GM18861 (cell line): ENCODE results near the gene SDK1.

Source experiments
- ATAC-seq: cut with Tn5 transposase; IDR thresholded peaks from one replicate; pipeline ENCODE4 v1.9.1; 2021; ENCODE audit not compliant: unreplicated experiment

SDK1 gene

DNA sequence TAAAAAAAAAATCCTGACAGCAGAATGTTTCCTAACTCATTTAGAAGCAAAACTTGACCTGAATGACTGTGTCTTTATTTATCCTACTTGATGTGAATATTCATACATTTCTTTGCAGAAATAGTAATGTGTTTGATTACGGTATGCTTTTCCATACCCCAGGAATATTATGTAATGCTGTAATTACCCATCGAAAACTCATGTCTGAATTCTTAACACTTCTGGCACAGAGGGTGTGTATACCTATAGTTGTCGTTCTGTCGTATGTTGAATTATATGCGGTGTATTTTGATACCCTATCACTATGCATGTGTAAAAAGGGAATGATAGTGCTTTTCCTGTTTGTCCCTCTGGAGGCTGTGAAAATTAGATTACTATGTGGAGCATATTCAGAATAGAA is 26.6 kb downstream of the SDK1 start:
- ATAC-seq: no peak

DNA sequence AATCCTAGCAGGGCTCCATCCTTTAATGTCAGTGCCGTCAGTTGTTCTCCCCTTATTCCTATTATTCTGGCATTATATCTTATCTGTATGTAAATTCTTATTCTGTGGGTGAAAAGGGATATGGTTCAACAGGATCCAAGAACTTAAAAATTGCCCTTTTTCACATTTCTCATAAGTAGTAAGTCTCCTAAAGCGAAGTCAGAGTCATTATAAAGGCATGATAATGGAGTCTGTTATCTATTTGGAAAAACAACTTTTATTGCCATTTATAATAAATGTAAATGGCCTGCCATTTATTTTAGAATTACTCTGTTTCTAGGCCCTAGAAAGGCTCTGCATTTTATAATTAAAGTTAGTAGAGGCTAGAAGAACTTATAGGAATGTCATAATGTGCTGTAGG is 31.3 kb downstream of the SDK1 start:
- ATAC-seq: no peak

DNA sequence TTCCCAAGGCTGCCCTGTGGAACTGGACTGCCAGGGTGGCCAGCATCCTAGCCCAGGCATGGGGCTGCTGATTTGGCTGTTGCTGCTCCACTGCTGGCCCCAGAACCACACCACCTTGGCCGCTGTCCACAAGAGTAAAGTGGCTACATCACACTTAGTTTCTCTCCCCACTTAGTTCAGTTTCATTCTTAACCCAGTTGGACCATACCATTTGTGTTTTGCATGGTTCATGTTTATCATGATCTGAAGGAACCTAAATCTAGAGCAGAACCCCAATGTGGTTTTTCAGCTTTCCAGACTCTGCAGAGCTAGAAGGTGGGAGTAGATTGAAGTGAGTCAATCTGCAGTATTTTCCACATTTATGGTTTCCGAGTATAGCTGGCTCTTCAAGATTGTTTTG is 32.8 kb downstream of the SDK1 start:
- ATAC-seq: no peak

DNA sequence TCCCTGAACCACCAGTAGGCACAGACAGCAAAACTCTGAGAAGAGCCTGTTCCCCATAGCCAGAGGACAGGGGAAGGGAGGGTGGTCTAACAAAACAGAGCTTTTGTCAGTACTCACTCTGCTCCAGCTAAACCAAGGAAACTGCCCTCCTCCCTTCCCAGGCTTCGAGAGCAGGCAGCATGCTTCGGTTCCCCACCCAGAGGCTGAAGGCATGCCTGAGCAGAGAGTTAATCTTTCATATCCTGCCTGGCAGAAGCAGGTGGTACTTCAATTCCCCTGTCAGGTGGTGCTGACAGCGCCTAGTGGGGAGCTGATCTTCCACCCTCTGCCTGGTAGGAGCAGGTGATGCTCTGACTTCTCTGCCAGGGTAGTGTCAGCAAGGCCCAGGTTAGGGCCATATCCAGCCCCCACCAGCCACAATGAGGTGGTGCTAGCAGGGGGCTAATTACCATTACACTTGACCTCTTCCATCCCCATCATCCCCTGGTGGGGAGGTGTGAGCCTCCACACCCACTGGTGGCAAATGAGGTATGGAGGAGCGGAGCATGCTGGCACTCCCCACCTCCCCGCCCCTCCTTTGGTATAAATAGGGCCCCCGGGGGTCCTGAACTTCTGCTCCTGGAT is 35.1 kb downstream of the SDK1 start:
- ATAC-seq: no peak

DNA sequence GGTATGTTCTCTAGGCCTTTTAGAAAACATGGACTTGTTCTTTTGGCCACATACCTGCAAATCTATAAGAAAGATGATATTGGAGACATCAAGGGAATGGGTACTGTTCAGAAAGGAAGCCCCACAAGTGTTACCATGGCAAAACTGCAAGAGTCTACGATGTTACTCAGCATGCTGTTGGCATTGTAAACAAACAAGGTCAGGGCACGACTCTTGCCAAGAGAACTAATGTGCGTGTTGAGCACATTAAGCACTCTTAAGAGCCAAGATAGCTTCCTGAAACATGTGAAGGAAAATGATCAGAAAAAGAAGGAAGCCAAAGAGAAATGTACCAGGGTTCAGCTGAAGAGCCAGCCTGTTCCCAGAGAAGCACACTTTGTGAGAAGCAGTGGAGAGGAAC is 37.1 kb downstream of the SDK1 start:
- no peak for ATAC-seq

DNA sequence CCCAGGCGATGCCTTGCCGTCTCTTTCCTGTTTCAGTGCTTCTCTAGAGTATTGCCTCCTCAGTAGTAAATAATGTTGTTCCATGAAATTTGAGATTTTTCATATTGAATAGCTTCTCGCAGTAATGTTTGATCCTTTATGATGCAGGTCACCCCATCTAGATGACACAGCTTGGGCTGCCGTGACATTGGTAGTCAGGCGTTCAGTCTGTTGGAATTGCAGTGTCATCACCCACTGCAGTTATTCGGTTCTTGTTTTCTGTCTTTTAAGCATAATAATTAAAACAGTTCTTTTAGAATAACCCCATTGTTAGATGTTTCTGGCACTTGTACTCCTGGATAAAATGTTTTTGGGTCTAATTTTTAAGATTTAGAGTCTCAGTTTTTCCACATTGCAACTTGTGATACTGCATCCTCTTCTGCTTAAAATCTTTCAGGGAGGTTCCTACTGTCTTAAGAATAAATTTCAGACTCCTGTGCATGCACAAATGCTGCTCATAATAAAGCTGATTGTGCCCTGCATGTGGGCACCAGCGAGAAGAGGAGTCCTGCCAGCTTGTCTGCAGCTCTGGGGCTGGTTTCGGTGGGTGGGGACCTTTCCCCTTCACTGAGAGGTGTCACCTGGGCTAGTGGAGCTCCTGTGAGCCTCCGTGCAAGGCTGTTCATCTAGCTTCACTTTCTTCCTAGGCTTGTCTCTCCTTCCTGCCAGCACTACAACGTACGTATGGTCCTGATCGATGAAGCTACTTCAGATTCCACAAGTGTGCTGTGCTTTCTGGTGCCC is 44.8 kb downstream of the SDK1 start:
- no peak for ATAC-seq

DNA sequence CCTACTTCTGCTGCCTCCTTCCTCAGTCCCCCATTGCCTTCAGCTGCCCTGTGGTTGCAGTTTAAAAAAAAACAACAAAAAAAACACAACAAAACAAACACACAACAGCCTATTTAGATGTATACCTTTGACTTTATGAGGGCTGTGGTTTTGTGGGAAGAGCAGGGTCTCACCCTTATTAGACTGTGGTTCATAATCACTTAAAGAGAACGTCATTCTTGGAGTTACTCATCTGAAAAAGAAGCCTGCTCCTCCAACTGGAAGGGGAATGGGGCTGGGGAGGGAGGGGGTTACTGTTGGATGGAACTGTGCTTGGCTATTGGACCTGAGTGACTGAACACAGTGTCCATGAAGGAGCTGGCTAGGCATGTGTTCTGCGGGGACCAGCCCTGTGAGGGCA is 48.1 kb downstream of the SDK1 start:
- ATAC-seq: no peak

DNA sequence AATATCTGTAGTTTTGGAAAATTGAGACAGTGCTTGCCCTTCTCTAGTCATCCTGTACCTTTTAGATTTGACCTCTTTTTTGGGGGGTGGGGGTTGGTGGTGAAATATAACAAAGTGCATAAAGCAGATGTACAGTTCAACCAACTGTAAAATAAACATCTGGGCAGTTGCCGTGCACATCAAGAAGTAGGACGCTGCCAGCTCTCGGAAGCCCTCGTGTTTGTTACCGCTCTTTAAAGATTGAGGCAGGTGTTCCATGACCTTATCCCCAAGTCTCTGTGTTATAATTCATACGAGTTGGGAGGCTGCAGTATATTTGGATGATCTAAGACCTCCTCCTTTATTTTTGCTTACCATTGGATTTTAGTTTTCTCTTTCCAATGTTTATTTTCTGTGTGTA is 55.1 kb downstream of the SDK1 start:
- ATAC-seq: no peak

DNA sequence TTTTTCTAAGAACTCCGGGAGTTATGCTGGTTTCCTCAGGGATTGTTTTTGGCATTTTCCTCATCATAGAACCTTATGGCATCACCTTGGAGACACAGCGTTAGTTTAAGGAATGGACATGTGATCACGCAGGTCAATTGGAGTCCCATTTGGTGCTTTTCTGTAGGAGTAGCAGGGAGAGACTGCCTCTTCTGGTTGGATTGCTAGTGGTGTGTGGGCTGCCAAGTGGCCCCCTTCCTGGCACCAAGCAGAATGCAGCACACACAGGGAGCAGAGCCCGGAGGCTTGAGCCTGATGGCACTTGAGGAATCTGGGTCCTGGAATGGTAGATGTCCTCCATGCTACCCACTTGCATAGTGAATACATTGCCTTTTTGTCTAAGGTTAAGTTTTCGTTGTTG is 57.9 kb downstream of the SDK1 start:
- no peak for ATAC-seq

DNA sequence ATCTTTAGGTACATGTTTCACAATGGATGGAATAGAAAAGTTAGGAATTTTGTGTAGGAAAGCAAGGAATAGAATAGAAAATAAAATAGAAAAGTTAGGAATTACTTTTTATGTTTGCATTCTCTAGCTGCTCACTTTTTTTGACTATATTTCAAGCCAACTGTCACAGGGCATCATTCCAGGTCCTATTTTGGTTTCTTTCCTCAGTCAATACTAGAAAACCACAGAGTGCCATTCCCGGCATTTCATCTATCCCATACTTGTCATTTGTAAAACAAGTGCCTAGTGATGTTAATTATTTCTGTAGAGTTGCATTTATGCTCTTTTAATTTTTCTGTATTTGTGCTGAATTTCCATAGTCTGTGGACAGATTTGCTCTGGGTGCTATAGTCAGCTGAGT is 66.2 kb downstream of the SDK1 start:
- ATAC-seq: no peak

DNA sequence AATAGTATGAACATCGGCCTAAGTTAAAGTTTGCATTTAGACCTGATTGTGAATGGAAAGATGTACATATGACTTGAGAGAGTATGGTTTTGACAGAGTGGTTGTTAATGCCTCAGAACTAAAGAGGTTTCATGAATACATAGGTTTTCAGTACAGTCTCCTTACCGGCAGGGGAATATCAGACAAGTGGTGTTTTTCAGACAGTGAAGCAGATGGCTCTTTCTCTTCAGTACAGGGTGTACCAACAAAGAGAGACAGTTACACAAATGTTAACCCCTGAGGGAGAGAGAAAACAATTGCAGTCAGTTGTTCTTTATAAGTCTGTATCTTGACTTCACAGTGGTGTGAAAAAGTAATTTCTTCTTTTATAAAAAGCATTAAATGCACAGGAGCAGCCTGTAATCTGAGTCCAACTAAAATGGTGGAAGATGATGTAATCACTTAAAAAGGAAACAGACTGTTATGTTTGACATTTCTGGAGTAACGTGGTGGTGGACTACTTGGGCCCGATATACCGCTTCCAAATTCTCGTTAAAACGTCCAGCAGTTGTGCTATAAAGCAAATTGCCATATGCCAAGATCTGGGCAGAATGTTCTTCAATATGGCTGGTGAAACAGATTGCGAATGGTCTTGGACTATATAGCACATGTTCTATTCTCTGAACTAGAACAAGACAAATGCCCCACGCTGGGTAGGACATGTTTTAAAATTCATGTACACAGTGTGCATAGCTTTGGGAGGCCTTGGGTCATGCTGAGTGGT is 69.2 kb downstream of the SDK1 start:
- no peak for ATAC-seq

DNA sequence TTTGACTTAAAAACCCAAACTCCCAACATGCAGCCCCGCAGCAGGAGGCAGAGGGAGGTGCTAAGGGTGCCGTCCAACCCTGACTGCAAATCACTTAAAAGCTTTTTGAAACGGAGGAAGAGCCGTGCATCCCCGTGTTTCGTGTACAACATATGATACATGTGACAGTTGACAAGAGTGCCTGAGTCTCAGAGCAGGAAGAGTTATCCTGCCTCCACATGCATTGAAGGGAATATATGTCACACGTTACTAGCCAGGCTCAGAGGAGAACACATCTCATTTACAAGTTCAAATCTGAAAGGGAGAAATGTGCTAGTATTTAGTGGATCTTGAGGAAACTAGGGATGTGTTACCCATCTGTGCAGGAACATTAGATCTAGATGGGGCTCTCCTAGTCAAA is 69.9 kb downstream of the SDK1 start:
- no peak for ATAC-seq

DNA sequence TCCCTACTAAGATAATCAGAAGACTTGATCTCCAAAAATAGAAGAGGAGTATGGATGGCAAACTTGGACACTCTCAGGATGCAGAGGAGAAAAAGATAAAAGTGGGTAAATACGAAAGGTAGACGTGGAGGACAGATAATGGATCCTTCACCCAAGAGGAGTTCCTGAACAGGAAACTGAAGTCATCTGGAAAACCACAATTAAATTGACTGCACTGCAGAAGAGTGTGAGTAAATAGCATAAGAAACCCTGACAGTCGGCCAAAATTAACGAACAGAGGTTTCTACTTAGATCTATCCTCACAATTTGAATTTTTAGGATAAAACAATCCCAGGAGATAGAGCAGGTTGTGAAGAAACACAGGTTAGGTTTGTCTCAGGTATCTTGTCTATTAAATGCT is 70.5 kb downstream of the SDK1 start:
- no peak for ATAC-seq

DNA sequence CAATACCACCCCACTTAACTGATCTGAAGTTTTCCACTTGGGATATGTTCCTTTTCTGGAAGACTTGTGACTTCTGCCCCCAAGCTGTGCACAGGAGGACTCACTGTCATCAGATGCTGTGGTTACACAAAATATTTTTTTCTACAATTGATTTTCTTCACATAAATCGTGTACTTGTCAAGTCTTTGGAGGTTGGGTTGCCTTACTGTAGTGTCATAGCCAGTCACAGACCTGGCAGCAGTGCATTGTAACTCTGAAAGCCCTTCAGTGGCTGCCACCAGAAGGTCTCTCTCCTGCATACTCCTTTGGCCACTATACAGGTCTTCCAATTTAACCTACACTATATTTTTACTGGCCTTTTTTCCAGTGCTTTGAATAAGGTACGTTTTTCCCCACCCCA is 73.2 kb downstream of the SDK1 start:
- no peak for ATAC-seq

DNA sequence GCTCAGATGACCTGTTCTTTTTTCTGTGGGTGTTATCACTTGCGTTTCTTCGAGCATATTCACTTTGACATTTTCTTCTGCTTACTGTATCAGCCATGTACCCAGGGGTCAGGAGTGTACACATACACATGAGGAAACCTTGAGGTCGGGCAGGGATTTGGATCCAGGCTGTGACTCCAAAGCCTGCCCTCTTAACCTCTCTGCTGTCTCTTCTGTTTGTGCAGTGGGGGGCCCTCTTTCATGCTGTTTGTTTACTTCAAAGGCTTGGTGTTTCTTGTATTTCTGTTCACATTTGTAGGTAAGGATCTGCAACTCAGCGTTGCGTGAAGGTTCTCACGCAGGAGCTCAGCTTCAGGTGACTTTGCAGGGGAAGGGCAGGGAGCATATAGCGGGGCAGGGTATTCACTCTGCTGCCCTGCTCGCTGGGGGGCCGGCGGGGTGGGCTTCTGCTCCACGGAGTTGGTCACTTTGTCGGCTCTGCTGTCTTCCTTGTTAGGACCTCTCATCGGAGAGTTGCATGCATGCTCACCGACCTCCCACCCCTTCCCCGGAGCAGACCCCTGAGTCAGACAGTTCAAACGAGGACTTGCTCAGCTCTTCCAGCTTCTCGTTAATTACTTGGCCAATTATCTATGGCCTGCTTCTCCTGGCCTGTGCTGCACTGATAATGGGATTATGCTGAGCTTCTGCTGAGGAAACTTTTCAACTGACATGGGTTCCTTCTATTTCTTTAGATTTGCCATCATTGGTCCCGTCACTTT is 77.5 kb downstream of the SDK1 start:
- no peak for ATAC-seq

DNA sequence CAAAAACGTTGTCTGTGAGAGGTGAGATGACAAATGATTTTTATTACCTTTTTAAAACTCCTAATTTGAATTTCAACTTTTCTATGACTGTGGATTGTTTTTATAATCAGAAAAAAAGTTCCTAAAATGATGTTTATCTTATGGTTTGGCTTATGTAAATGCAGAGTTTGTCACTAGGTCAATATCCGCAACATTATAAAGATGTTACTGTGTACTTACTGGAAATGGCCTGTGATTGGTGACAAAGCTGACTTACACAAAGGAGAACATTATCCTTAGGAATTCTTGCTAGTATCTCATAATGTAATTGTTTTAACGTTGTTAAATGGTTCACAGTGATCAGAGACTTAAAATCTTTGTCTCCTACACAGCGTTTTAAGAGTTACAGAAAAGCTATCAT is 79.0 kb downstream of the SDK1 start:
- no peak for ATAC-seq

DNA sequence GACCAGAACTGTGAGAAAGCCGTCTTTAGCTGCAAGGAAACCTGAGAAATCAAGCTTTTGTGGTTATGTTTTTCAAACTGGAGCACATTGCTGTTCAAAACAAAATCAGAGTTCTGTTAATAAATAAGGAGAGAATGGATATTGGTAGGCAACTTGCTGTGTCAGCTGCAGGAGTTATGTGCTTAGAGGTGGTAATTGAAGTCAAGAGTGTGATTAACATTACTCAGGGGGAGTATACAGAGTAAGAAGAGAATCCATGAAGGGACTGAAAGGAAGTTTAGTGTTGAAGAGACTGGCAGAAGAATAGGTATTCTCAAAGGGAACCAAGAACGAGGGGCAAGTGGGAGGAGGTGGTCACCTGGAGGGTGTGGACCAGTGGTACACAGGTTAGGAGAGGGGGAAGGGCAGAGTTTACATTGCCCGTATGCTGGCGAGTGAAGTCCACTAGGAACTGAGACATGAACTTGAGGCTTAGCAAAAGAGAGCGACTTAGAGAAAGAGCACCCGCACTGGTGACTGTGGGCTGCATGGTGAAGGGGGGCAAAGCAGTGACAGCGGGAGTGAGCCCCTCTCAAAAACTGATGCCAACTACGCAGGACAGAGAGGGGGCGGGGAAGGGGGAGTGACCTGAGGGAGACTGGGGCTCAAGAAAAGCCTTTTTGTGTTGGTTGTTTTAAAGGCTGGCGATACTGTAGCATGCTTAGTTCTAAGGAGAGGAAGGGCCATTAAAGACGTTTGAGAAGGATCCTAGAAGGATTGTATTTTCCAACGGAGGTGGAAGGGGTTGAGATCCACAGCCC is 80.0 kb downstream of the SDK1 start:
- ATAC-seq: no peak

DNA sequence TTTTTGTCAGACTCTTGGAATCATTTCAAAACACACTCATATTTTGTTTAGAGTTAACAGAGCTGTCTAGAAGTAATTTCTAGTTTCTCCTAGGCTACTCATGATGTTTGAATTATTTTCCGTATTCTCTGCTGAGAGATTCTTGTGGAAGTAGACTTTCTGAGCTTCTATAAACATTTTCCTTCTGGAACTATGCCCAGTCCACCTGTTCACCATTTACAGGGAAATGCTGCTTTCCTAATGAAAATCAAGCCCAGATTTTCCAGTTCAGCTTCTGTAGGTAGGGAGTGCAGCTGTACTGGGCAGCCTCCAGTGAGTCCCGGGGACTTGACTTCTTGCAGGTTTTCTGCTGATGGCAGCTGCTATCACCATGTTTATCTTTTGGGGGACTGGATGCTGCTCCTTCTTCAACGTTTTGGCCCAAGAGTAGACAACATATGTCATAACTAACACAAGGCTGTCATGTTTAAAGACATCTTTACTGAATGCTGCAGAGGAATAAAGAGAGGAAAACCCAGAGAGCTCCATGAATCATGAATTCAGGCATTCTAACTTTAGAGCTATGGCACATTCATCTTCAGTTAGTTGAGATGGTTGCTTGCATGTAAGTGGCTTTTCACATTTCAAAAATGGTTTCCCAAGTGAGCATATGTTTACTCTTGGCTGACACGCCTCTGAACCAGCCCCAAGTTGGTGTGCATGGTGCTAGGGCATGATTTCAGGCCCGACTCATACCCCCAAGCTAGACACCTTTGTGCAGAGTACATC is 85.6 kb downstream of the SDK1 start:
- no peak for ATAC-seq

DNA sequence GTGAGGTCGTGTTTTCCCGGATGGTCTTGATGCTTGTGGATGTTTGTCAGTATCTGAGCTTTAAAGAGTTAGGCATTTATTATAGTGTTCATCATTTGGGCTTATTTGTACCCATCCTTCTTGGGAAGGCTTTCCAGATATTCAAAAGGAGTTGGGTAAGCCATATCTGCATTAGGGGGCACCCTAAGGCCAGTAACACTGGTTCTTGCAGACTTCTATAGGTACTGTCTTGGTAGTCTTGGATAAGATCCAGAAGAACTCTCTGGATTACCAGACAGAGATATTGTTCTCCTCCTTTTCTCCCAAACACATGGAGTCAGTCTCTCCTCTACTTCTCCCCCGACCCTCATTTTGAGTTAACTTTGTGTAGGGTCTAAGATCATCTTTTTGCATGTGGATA is 92.8 kb downstream of the SDK1 start:
- no peak for ATAC-seq

DNA sequence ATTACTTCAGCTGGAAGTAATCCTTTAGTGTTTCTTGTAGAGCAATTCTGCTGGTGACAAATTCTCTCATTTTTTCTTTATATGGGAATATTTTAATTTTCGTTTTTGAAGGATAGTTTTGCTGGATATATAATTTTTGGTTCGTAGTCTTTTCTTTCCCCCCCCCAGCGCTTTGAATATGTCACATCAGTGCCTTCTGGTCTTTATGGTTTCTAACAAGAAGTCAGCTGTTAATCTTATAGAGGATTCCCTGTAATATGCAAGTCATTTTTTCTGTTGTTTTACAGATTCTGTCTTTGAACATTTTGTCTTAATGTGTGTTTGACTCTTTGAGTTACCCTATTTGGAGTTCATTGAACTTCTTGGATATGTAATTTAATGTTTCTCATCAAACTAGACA is 96.3 kb downstream of the SDK1 start:
- ATAC-seq: no peak
